Measurements from ENCODE around the gene STAT6.

DNA sequence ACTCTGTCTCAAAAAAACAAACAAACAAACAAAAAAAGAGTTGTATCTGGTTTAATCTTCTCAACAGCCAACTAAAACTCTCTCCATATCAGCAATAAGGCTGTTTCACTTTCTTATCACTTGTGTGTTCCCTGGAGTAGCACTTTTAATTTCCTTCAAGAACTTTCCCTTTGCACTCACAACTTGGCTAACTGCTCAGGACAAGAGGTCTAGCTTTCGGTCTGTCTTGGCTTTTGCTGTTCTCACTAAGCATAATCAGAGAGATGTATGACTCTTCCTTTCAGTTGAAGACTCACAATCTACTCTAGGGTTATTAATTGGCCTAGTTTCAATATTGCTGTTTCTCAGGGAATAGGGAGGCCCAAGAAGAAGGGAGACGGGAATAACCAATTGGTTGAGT, 44.9 kb downstream of the STAT6 start:
- TF ChIP-seq, protein P1, sequence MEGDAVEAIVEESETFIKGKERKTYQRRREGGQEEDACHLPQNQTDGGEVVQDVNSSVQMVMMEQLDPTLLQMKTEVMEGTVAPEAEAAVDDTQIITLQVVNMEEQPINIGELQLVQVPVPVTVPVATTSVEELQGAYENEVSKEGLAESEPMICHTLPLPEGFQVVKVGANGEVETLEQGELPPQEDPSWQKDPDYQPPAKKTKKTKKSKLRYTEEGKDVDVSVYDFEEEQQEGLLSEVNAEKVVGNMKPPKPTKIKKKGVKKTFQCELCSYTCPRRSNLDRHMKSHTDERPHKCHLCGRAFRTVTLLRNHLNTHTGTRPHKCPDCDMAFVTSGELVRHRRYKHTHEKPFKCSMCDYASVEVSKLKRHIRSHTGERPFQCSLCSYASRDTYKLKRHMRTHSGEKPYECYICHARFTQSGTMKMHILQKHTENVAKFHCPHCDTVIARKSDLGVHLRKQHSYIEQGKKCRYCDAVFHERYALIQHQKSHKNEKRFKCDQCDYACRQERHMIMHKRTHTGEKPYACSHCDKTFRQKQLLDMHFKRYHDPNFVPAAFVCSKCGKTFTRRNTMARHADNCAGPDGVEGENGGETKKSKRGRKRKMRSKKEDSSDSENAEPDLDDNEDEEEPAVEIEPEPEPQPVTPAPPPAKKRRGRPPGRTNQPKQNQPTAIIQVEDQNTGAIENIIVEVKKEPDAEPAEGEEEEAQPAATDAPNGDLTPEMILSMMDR (IDR thresholded peaks at IDR 0.05; ENCODE audit: insufficient read depth, low read length, poor library complexity, severe bottlenecking) = no peak
- TF ChIP-seq EZH2phosphoT487 (conservative IDR thresholded peaks at IDR 0.05; ENCODE audit: low read length) = no peak

Measured in SU-DHL-6 (cell line).